ENCODE data around the gene GPR153.

Gene GPR153

DNA sequence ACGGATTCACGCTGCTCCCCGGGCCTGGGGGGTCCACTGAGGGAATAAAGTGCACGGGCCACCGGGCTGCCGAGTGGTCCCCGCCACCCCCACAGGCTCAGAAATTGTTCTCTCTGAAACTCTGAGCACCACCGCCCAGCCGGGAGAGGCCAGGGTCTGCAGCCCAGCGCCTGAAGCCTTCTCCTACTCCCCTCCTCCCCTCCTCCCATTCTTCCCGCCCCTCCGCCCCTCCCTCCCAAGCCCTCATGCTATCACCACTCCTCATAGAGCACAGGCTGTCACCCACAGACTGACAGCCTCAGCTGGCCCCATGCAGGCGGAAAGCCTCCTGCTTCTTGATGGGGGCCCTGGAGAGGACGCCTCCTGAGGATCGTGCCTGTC is 707 bp upstream of the GPR153 start:
- TF ChIP-seq, protein P1, sequence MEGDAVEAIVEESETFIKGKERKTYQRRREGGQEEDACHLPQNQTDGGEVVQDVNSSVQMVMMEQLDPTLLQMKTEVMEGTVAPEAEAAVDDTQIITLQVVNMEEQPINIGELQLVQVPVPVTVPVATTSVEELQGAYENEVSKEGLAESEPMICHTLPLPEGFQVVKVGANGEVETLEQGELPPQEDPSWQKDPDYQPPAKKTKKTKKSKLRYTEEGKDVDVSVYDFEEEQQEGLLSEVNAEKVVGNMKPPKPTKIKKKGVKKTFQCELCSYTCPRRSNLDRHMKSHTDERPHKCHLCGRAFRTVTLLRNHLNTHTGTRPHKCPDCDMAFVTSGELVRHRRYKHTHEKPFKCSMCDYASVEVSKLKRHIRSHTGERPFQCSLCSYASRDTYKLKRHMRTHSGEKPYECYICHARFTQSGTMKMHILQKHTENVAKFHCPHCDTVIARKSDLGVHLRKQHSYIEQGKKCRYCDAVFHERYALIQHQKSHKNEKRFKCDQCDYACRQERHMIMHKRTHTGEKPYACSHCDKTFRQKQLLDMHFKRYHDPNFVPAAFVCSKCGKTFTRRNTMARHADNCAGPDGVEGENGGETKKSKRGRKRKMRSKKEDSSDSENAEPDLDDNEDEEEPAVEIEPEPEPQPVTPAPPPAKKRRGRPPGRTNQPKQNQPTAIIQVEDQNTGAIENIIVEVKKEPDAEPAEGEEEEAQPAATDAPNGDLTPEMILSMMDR (IDR thresholded peaks at IDR 0.05; ENCODE audit: low read depth, low read length), result no peak
- no peak for DNase-seq (ENCODE audit: extremely low read depth, low read depth)

DNA sequence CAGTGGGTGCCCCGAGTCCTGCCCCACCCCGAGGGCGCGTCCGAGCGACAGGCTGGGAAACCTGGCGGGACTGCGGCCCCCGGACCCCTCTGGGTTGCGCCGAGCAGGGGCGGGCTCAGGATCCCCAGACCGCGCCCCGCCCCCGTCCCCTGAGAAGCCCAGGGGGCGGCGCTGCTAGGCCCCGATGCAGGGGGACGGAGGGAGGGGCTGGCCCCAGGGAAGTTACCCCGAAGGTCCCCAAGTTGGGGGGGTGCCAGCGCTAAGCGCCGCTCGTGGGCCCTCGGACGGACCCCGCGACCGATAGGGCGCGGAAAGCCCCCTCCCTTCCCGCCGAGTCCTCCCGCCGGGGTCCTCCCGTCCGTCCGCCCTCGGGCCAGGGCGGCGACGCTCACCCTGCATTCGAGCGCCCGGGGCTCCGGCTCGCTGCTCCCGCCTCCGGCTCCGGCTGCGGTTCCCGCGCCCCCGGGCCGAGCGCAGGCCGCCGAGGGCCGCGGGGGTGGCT is 414 bp downstream of the GPR153 start:
- no peak for DNase-seq (ENCODE audit: extremely low read depth, low read depth)
- TF ChIP-seq, protein P1 (IDR thresholded peaks at IDR 0.05; ENCODE audit: low read depth, low read length), result no peak; the same call in 1 of the 2 replicates

DNA sequence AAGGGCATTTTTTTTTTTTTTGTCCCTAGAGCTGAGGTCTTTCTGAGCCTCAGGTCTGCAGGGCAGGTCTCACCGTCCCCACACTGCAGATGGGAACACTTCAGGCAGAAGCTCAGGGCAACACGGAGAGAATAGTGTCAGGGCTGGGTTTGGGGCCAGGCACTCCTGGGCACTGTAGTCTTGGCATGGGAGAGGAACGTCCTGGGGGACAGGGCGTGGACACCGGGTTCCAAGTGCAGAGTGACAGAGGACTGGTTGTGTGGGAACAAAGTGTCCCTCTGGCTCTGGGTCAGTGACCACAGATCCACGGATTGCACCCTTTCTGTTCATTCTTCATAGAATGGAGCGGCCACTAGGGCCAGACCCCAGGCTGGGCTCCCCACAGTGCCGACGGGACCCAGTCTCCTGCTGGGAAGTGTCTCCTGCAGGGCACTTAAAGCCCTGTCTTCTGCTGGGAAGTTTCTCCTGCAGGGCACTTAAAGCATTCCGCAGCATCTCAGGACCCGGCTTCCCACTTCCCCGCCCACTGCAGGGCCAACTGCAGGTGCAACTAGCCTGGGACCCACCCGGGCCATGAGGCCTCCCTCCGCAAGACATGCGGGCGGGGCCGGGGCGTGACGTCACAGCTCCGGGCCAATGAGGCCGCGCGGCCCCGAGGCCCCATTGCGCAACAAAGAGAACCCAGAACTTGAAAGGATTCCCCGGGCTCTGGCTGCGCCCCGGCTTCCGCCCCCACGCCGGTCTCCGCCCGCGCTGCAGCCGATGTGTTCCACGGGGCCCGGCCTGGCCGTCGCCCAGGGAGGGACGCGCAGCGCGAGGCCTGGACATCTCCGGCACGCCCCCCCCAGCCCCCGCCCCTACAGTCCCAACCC is 1.2 kb downstream of the GPR153 start:
- TF ChIP-seq, protein P1 (IDR thresholded peaks at IDR 0.05; ENCODE audit: low read depth, low read length), result no peak
- DNase-seq (ENCODE audit: extremely low read depth, low read depth), result no peak

DNA sequence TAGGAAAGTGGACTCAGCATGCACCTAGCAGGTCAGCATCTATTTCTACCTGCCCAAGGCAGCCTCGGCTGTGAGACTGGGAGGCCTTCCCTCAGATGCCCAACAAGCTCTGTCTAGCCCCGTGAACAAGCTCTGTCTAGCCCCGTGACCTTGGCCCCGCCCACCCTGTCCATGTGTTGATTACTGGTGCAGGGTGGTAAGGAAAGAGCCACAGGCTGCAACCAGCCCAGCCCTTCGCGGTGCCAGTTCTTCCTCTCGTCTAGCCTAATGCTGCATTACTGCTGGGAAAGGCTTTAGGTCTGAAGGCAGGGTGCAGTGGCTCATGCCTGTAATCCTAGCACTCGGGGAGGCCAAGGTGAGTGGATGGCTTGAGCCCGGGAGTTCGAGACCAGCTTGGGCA is 2.2 kb downstream of the GPR153 start:
- TF ChIP-seq, protein P1 (IDR thresholded peaks at IDR 0.05; ENCODE audit: low read depth, low read length), result no peak

DNA sequence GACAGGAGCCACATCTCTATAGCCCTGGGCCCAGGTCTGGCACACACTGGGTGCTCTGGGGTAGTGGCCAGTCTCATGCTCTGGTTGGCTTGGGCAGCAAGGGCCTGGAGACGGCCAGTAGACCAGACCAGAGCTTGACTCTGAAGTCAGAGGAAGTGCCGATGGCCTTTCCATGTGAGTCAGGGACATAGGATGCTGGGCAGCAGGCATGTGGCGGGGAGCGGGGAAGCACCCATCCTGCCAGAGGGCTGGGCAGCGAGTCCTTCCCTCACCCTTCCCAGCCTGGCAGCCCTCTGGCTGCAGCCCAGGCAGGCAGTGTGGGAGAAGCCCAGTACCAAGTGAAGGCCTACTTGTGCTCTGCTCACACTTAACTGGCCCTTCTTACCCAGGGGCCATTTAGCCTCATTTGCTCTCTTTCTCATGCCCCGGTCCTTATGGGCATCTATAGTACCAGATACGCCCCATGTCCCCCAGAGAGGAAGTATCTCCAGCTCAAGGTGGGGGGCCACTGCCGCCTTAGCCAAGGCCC is 3.3 kb downstream of the GPR153 start:
- no peak for DNase-seq (ENCODE audit: extremely low read depth, low read depth)
- TF ChIP-seq, protein P1 (IDR thresholded peaks at IDR 0.05; ENCODE audit: low read depth, low read length), result no peak

More for the DNA sequence above, 2.2 kb downstream of the GPR153 start:
- no peak for DNase-seq (ENCODE audit: extremely low read depth, low read depth)

DNA sequence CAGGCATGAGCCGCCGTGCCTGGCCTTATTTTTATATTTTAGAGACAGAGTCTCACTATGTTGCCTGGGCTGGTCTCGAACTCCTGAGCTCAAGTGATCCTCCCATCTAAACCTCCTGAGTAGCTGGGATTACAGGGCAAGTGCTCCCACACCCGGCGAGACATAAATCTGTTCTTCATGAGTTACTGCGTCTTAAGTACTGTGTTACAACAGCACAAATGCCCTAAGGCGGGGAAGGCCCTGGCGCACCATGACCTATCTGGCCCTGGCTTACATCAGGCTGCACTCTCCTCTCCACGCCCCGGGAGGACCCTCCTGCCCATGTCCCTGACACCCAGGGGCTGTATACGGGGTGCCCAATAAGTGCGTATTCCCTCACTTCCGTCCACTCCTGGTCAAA is 4.3 kb downstream of the GPR153 start:
- TF ChIP-seq, protein P1 (IDR thresholded peaks at IDR 0.05; ENCODE audit: low read depth, low read length), result no peak
- DNase-seq (ENCODE audit: extremely low read depth, low read depth), result no peak

DNA sequence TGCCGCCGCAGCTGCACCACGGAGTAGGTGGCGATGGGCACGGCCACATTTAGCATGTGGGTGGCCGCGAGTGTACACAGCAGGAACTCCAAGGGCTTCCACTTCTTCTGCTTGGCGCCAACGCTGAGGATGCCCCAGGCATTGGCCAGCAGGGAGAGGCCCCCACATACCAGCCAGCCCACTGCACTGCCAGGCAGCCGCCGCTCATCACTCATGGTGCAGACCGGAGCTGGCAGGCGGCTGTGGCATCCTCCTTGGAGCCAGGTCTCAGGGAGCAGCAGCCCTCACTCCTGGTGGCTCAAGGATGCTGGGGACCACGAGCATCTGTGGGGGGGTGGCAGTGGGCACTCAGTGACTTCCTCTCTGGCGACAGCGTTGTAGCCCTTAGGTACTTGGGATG is 6.2 kb downstream of the GPR153 start:
- TF ChIP-seq, protein P1 (IDR thresholded peaks at IDR 0.05; ENCODE audit: low read depth, low read length), result no peak
- DNase-seq (ENCODE audit: extremely low read depth, low read depth), result no peak
